Colonic mucosa (tissue), 4 donors: Measurements from ENCODE around the gene TWF2. TPM values are rescaled to one million over a fixed set of nuclear protein-coding genes. Genes with fewer than 3 reads are reported as not detected.

Source experiments
- DNase-seq: peaks from one replicate; pipeline ENCODE4 v3.0.0-alpha.2; 2020
- H3K27ac ChIP-seq: fragments of 200-600 bp; one replicate; pipeline ENCODE4 v1.8.0; 2021
- H3K27me3 ChIP-seq: fragments of 200-600 bp; one replicate; pipeline ENCODE4 v1.8.0; 2021
- H3K36me3 ChIP-seq: fragments of 200-600 bp; one replicate; pipeline ENCODE4 v1.8.0; 2021
- H3K4me1 ChIP-seq: fragments of 200-600 bp; one replicate; pipeline ENCODE4 v1.8.0; 2021; ENCODE audit warnings: mild to moderate bottlenecking
- H3K4me3 ChIP-seq: fragments of 200-600 bp; one replicate; pipeline ENCODE4 v1.8.0; 2021
- H3K9ac ChIP-seq, 2 donors: one replicate each; pipeline ENCODE4 v1.7.0; 2013; ENCODE audit warnings: control low read depth in 2 of 2, low read depth in 2 of 2, low read length in 2 of 2
- H3K9me3 ChIP-seq: fragments of 200-600 bp; one replicate; pipeline ENCODE4 v1.8.0; 2021
- intact Hi-C: fragments of 100-400 bp; cut with DNase I; formaldehyde crosslinking; loops from one replicate; pipeline ENCODE4 v1.14.1; 2022
- total RNA-seq, 2 donors: library from RNA; stranded (reverse); fragmentation: NEBNext Ultra II Directional in 1 of 2; extraction: Animal tissue kit (Norgen Biotek cat#: 25700) in 1 of 2; gene quantifications; one replicate each; pipeline ENCODE4 v1.2.1, GENCODE V29; 2021
- TF ChIP-seq, protein P1 (sequence below): fragments of 200-600 bp; IDR thresholded peaks from one replicate; pipeline ENCODE4 v1.8.0; 2022; ENCODE audit warnings: antibody characterized with exemption, mild to moderate bottlenecking
- donor health status: healthy.
- donor health status: DM: no; HTN: no; CAD: no.
- donor health status: DM: no; HTN: no; CAD: no.

Gene TWF2
- total RNA-seq, 2 donors from 2014 or later = 44.2 to 45.0 TPM

- TF ChIP-seq, protein P1, sequence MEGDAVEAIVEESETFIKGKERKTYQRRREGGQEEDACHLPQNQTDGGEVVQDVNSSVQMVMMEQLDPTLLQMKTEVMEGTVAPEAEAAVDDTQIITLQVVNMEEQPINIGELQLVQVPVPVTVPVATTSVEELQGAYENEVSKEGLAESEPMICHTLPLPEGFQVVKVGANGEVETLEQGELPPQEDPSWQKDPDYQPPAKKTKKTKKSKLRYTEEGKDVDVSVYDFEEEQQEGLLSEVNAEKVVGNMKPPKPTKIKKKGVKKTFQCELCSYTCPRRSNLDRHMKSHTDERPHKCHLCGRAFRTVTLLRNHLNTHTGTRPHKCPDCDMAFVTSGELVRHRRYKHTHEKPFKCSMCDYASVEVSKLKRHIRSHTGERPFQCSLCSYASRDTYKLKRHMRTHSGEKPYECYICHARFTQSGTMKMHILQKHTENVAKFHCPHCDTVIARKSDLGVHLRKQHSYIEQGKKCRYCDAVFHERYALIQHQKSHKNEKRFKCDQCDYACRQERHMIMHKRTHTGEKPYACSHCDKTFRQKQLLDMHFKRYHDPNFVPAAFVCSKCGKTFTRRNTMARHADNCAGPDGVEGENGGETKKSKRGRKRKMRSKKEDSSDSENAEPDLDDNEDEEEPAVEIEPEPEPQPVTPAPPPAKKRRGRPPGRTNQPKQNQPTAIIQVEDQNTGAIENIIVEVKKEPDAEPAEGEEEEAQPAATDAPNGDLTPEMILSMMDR = no peak
- Histone ChIP-seq H3K4me3 (no peak overlapping the region), H3K9me3 (no peaks in the 10 kb centered on the region), H3K27ac (no peak overlapping the region), H3K9ac (no peak overlapping the region), H3K36me3 (no peaks in the 10 kb centered on the region), H3K27me3 (no peaks in the 10 kb centered on the region), H3K4me1 (no peaks in the 10 kb centered on the region)
- intact Hi-C loops = no loop called here
- DNase-seq = no peak
Observed at GRCh38 chr3:52249683-52250082, 10.7 kb upstream of the TWF2 start.

DNA sequence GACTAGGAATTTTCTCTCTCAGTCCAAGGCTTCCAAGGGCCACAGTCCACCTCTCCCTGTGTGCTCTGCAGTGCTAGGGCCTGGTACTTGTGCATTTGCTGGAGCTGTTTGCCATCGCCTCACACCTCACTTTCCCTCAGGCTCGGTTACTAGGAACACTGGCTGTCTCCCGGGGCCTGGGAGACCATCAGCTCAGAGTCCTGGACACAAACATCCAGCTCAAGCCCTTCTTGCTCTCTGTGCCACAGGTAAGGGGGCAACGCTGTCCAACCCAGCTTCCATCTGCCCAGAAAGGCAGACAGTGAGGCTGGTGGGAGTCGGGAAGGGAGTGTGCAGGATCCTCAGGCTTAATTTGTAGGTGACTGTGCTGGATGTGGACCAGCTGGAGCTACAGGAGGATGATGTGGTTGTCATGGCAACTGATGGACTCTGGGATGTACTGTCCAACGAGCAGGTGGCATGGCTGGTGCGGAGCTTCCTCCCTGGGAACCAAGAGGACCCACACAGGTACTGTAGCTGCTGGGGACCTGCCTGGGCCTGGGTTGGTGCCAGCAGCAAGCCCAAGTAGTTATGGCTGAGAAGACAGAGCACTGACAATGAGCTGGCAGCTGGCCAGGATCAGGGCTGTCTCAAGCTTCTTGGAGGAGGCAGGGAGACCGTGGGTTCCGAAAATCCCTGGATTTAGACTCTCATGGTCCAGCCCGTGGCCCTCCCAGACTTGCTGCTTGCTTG, 10.0 kb upstream of the TWF2 start:
- intact Hi-C loops = no loop called here
- H3K9me3 ChIP-seq = no peaks in the 10 kb centered on the region
- H3K36me3 ChIP-seq = no peaks in the 10 kb centered on the region
- H3K27me3 ChIP-seq = no peaks in the 10 kb centered on the region
- TF ChIP-seq, protein P1 = no peak
- no peak overlapping the region for H3K27ac ChIP-seq
- H3K4me3 ChIP-seq = no peak overlapping the region
- no peaks in the 10 kb centered on the region for H3K4me1 ChIP-seq
- no peak overlapping the region for H3K9ac ChIP-seq
- no peak for DNase-seq

- no peaks in the 10 kb centered on the region for H3K27me3 ChIP-seq
- H3K4me3 ChIP-seq = no peak overlapping the region
- no peaks in the 10 kb centered on the region for H3K9me3 ChIP-seq
- no peaks in the 10 kb centered on the region for H3K4me1 ChIP-seq
- H3K36me3 ChIP-seq = no peaks in the 10 kb centered on the region
- no peak overlapping the region for H3K27ac ChIP-seq
- H3K9ac ChIP-seq = peak overlapping the region in 1 of 2 donors; percentile 21
- intact Hi-C loops = no loop called here
- TF ChIP-seq, protein P1 = no peak
- DNase-seq = no peak
Observed at GRCh38 chr3:52248165-52248541, 9.2 kb upstream of the TWF2 start.

DNA sequence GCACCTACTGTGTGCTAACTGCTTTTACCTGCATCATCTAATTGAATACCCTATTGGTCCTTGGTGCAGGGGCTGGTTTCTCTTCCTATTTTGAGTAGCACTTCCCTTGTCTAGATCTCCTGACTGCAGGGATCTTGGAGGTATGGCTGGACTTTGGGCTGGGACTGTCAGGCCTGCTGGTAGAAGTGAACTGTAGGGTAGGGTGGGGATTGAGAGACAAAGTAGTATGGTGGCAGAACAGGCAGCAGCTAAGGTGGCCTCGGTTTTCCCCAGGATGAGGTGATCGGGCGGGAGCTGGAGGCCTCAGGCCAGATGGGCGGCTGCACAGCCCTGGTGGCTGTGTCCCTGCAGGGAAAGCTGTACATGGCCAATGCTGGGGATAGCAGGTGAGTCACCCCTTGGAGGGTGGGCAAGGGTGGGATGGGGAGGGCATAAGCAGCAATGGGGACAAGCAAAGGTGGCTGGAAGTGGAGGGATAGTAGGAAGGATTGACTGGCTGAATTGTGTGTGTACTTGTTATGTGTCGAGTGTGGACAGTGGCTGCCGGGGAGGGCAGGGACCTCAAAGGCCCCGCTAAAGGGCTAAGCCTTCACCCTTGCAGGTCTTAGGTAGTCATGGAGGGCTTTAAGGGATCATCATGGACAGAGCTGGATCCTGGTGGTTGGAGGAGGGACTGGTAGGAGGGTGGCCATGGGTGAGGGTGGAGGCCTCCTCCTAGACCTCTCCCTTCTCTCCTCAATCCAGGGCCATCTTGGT, 8.6 kb upstream of the TWF2 start:
- no peaks in the 10 kb centered on the region for H3K4me1 ChIP-seq
- TF ChIP-seq, protein P1 = no peak
- H3K27ac ChIP-seq = no peak overlapping the region
- no peak overlapping the region for H3K4me3 ChIP-seq
- H3K9me3 ChIP-seq = no peaks in the 10 kb centered on the region
- intact Hi-C loops = no loop called here
- H3K36me3 ChIP-seq = no peaks in the 10 kb centered on the region
- no peak for DNase-seq
- peak overlapping the region in 1 of 2 donors; percentile 21 for H3K9ac ChIP-seq
- H3K27me3 ChIP-seq = no peaks in the 10 kb centered on the region

GRCh38 chr3:52246728-52247408, 7.9 kb upstream of the TWF2 start:
- TF ChIP-seq, protein P1 = no peak
- Histone ChIP-seq H3K4me1 (no peaks in the 10 kb centered on the region), H3K4me3 (peak overlapping the region; percentile 43), H3K36me3 (no peaks in the 10 kb centered on the region), H3K27me3 (no peaks in the 10 kb centered on the region), H3K9me3 (no peaks in the 10 kb centered on the region), H3K9ac (peak overlapping the region; percentile 48 to 79), H3K27ac (peak overlapping the region; percentile 66)
- DNase-seq = no peak
- intact Hi-C loops = no loop called here
